ENCODE measurements around the gene CSF1R. TPM values are rescaled to one million over a fixed set of nuclear protein-coding genes. Genes with fewer than 3 reads are reported as not detected.

CSF1R gene
- polyA plus RNA-seq, 1 donor from 2014 or later = not detected

DNA sequence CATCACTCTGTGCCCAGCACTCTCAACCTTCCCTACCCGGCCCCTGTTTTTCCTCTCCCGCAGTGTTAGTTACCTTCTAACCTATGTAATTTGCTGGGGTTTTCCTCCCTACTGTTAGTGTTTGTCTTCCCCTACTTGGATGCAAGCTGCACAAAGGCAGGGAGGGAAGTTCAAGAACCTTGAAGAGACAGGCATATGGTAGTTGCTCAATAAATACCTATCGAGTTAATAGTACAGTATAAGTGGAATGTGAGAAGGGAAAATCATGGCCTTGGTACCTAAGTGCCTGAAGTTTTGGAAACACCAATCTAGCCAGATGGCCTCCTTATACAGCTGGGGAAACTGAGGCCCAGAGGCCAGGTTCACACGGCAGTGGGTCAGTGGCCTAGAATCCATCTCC is 45.1 kb upstream of the CSF1R start:
- no peak overlapping the region for H3K9ac ChIP-seq (ENCODE audit: low read length)
- H3K4me2 ChIP-seq (ENCODE audit: low read length) = no peak overlapping the region
- H2AFZ ChIP-seq (ENCODE audit: low read depth, low read length) = no peak overlapping the region
- H3K27ac ChIP-seq (ENCODE audit: low read length) = no peak overlapping the region
- TF ChIP-seq EP300 (conservative IDR thresholded peaks at IDR 0.05; ENCODE audit: poor library complexity, severe bottlenecking) = no peak
- TF ChIP-seq REST (IDR thresholded peaks at IDR 0.05; ENCODE audit: borderline replicate concordance) = no peak
- TF ChIP-seq MXI1 (conservative IDR thresholded peaks at IDR 0.05; ENCODE audit: poor library complexity, severe bottlenecking) = no peak
- H3K9me3 ChIP-seq (ENCODE audit: low read length) = no peaks in the 10 kb centered on the region
- no peaks in the 10 kb centered on the region for H3K27me3 ChIP-seq (ENCODE audit: insufficient read depth, low read depth, low read length)
- H3K79me2 ChIP-seq (replicated peaks; ENCODE audit: insufficient read depth, low read length) = no peaks in the 10 kb centered on the region
- no peaks in the 10 kb centered on the region for H3F3A ChIP-seq (ENCODE audit: insufficient read depth, low read length, poor library complexity, severe bottlenecking)
- no peaks in the 10 kb centered on the region for H3K9me2 ChIP-seq (ENCODE audit: insufficient read depth, low read length)
- H3K36me3 ChIP-seq (ENCODE audit: insufficient read depth, low read length) = no peaks in the 10 kb centered on the region
- no peak overlapping the region for H3K4me3 ChIP-seq (ENCODE audit: low read length)
- no peaks in the 10 kb centered on the region for H4K20me1 ChIP-seq (ENCODE audit: insufficient read depth)

DNA sequence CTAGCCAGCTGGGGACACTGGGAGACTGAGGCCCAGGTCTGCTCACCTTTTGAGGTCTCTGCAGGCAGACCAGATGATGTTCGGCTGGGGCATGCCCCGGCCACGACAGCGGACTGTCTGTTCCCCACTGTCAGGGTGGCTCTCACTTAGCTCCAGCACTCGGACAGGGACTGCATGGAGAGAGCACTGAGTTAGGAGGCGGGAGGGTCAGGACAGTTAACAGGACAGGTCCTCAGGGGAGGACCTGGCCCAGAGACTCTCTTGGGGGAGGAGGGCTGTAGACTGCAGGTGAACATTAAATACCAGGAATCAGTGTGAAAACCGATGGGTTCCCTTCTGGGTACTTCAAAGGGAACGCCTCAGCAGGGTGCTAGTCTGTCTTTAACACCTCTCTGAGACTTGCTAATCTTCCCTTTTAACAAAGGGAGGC is 44.2 kb upstream of the CSF1R start:
- Histone ChIP-seq H3K4me2 (ENCODE audit: low read length) (no peak overlapping the region), H3K79me2 (replicated peaks; ENCODE audit: insufficient read depth, low read length) (no peaks in the 10 kb centered on the region), H3K9me3 (ENCODE audit: low read length) (no peaks in the 10 kb centered on the region), H3K9ac (ENCODE audit: low read length) (no peak overlapping the region), H3K27ac (ENCODE audit: low read length) (no peak overlapping the region), H3K27me3 (ENCODE audit: insufficient read depth, low read depth, low read length) (no peaks in the 10 kb centered on the region), H2AFZ (ENCODE audit: low read depth, low read length) (no peak overlapping the region), H3F3A (ENCODE audit: insufficient read depth, low read length, poor library complexity, severe bottlenecking) (no peaks in the 10 kb centered on the region), H3K36me3 (ENCODE audit: insufficient read depth, low read length) (no peaks in the 10 kb centered on the region), H3K9me2 (ENCODE audit: insufficient read depth, low read length) (no peaks in the 10 kb centered on the region), H4K20me1 (ENCODE audit: insufficient read depth) (no peaks in the 10 kb centered on the region), H3K4me3 (ENCODE audit: low read length) (no peak overlapping the region)
- no peak for TF ChIP-seq MXI1 (conservative IDR thresholded peaks at IDR 0.05; ENCODE audit: poor library complexity, severe bottlenecking)
- no peak for TF ChIP-seq POLR2AphosphoS5 (IDR thresholded peaks at IDR 0.05)

- no peaks in the 10 kb centered on the region for H3F3A ChIP-seq (ENCODE audit: insufficient read depth, low read length, poor library complexity, severe bottlenecking)
- H3K4me3 ChIP-seq (ENCODE audit: low read length) = no peak overlapping the region
- no peak overlapping the region for H2AFZ ChIP-seq (ENCODE audit: low read depth, low read length)
- H3K9ac ChIP-seq (ENCODE audit: low read length) = no peak overlapping the region
- H3K27me3 ChIP-seq (ENCODE audit: insufficient read depth, low read depth, low read length) = no peaks in the 10 kb centered on the region
- H3K4me2 ChIP-seq (ENCODE audit: low read length) = no peak overlapping the region
- H3K79me2 ChIP-seq (replicated peaks; ENCODE audit: insufficient read depth, low read length) = no peaks in the 10 kb centered on the region
- TF ChIP-seq SMC3 (conservative IDR thresholded peaks at IDR 0.05; ENCODE audit: poor library complexity) = peak; percentile 86
- TF ChIP-seq POLR2AphosphoS5 (IDR thresholded peaks at IDR 0.05) = no peak
- no peak for TF ChIP-seq EZH2 (IDR thresholded peaks at IDR 0.05; ENCODE audit: borderline replicate concordance, insufficient read depth, low read length, poor library complexity, severe bottlenecking)
- TF ChIP-seq REST (IDR thresholded peaks at IDR 0.05; ENCODE audit: borderline replicate concordance) = no peak
- TF ChIP-seq CTCF (IDR thresholded peaks at IDR 0.05; ENCODE audit: poor library complexity, severe bottlenecking) = peak; percentile 80
- peak; percentile 82 for TF ChIP-seq RAD21 (conservative IDR thresholded peaks at IDR 0.05)
- no peak for TF ChIP-seq MXI1 (conservative IDR thresholded peaks at IDR 0.05; ENCODE audit: poor library complexity, severe bottlenecking)
- TF ChIP-seq EP300 (conservative IDR thresholded peaks at IDR 0.05; ENCODE audit: poor library complexity, severe bottlenecking) = no peak
- TF ChIP-seq TAF1 (IDR thresholded peaks at IDR 0.05; ENCODE audit: low read depth) = no peak
- no peak overlapping the region for H3K27ac ChIP-seq (ENCODE audit: low read length)
- H3K9me2 ChIP-seq (ENCODE audit: insufficient read depth, low read length) = no peaks in the 10 kb centered on the region
- H3K9me3 ChIP-seq (ENCODE audit: low read length) = no peaks in the 10 kb centered on the region
- no peaks in the 10 kb centered on the region for H4K20me1 ChIP-seq (ENCODE audit: insufficient read depth)
- no peaks in the 10 kb centered on the region for H3K36me3 ChIP-seq (ENCODE audit: insufficient read depth, low read length)
Measured at GRCh38 chr5:150129813-150130492, 43.6 kb upstream of the CSF1R start.

Data from neural cell (in vitro differentiated cells).